GM11168 (cell line): Measurements from ENCODE around the gene ITGA3.

Experiments
- in situ Hi-C: fragments of 300-500 bp; cut with MboI; formaldehyde crosslinking; loops from one replicate; pipeline ENCODE4 v1.12.0; 2022; ENCODE audit warnings: low sequenced_read_pairs; ENCODE audit not compliant: unreplicated experiment

Gene ITGA3

GRCh38 chr17:50088952-50089825 is 33.3 kb downstream of the ITGA3 start:
- in situ Hi-C loops = no loop called here

DNA sequence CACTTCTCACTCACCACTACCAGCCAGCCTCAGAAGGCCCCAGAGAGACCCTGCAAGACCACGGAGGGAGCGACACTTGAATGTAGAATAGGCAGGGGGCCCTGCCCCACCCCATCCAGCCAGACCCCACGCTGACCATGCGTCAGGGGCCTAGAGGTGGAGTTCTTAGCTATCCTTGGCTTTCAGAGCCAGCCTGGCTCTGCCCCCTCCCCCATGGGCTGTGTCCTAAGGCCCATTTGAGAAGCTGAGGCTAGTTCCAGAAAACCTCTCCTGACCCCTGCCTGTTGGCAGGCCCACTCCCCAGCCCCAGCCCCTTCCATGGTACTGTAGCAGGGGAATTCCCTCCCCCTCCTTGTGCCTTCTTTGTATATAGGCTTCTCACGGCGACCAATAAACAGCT is 34.2 kb downstream of the ITGA3 start:
- in situ Hi-C loops = loop anchor here (5.0 kb wide), 1 partner anchor 53 kb away; no protein-coding TSS in a partner anchor

DNA sequence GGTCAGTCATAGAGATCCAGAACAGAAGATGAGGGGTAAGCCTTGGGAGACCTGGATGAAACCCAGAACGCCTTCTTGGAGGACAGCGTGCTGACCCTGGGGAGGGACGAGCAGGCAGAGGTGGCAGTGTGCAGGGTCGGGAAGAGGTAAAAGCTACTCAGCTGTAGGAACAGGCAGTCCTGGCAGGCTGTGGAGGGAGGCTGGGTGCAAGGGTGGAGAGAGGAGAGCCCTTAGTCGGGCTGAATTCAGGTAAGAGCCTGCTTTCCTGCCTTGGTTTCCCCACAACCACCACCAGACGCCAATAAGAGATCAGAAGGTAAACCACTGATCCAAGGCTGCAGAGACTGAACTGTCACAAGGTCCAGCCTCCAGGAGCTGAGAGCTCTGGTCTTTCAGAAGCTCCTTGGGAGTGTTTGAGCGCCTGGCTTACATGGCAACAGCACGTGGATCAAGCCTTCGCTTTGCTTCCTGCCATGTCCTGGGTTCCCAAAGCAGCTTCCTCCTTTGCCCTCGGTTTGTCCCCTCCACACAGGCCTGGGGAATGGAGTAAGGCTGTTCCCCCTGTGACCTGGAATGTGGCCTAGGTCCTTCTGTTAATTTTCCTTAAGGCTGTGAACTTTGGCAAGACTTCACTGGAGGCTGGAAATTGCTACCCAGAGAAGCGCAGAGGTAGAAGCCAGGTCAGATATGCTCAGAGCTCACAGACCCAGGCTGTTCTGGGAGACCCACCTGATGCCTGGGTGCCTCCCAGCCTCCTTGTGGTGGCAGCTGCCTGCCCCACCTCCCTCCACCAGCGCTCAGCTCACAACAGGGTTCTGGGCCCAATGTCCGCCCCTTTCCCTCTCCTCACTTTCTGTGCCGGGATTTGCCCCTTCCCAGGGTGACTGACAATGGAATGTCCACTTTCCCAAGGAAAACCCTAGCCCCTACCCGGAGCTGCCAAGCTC is 35.3 kb downstream of the ITGA3 start:
- in situ Hi-C loops = loop anchor here (5.0 kb wide), 1 partner anchor 54 kb away; no protein-coding TSS in a partner anchor

GRCh38 chr17:50091918-50092285 is 36.0 kb downstream of the ITGA3 start:
- in situ Hi-C loops = loop anchor here (5.0 kb wide), 1 partner anchor 55 kb away; no protein-coding TSS in a partner anchor

DNA sequence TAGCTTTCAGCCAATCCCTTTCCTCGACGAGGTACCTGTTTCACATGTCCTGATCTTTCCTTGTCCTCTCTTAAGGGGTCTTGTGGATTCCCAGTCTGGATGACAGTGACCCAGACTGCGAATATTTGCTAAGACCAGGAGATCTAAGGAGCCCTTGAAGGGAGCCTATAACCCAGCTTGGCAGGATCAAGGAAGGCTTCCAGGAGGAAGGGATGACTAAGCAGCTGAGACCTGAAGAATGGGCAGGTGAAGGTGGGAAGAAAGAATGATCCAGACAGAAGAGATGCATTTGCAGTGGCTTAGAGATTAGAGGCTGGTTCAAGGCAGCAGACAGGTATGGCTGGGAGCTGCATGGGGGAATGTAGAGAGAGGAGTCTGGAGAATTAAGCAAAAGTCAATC is 37.3 kb downstream of the ITGA3 start:
- in situ Hi-C loops = loop anchor here (5.0 kb wide), 1 partner anchor 56 kb away; no protein-coding TSS in a partner anchor

DNA sequence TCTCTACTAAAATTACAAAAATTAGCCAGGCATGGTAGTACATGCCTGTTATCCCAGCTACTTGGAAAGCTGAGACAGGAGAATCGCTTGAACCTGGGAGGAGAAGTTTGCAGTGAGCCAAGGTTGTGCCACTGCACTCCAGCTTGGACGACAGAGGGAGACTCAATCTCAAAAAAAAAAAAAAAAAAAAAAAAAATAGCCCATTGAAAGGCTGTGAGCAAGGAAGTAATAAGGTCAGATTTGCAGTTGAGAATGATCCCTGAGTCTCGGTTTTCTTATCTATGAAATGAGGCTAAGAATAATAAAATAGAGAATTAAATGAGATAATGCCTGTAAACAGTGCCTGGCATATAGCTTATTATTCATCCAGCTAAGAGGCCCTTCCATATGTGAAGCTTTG is 37.9 kb downstream of the ITGA3 start:
- in situ Hi-C loops = loop anchor here (5.0 kb wide), 1 partner anchor 57 kb away; no protein-coding TSS in a partner anchor

DNA sequence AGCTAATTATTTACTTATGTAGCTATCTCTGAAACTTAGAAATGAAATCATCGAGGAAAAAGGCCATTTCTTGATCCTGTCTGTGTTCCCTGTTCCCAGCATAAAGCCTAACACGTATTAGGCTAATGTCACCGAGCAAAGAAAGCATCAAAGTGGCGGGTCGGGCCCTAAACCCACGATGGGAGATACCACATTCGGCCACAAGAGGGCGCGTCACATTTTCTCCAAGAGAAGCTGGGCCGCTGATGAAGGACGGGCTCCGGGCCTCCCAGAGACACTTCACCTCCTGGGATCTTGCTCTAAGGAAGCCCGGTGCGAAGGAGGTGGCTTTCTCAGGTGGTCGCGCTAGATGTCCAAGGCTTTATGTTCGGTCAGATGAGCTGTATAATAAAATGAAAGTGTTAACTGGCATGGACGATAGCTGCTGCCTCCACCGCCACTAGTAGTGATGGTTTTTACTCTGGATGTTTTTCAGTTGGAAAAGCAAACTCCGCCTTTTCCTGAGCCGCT is 38.4 kb downstream of the ITGA3 start:
- in situ Hi-C loops = loop anchor here (5.0 kb wide), 1 partner anchor 57 kb away; no protein-coding TSS in a partner anchor

DNA sequence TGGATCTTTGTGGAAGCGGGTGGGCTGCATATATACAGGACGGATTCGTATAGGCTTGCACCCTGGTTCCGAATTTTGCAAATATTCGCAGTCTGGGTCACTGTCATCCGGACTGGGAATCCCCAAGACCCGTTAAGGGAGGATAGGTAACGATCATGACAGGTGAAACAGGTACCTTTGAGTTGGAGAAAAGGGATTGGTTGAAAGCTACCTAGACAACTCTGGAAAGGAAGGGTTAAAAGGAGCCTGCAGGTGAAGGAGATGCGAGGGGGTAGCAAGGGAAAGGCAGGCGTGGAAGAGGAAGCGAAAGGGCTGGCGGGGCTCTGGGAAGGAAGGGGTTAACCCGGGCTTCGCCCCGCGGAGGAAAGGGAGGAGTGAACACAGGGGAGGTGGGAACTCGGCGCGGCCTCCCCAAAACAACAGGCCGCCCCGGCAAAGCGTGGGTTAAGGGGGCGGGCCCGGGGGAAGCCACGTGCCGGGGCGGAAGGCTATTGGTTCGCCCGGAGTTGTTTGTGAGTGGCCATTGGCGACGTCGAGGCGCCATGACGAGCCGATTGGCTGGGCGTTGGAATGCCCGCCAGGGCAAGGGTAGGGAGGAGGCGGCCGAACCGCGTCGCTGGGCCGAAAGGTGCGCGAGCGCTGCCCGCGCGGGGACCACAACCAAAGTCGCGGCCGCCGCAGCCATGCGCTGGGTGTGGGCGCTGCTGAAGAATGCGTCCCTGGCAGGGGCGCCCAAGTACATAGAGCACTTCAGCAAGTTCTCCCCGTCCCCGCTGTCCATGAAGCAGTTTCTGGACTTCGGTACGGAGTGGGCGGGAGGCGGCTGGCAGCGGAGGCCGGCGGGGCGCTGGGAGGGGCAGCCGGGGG is 39.1 kb downstream of the ITGA3 start, which contains the start of gene PDK2:
TSS of gene PDK2 (plus strand) at position 599 of the 867 bp plus-strand sequence. CDS start at position 684, 85 bp downstream.
- in situ Hi-C loops = loop anchor here (5.0 kb wide), 1 partner anchor 58 kb away; no protein-coding TSS in a partner anchor

DNA sequence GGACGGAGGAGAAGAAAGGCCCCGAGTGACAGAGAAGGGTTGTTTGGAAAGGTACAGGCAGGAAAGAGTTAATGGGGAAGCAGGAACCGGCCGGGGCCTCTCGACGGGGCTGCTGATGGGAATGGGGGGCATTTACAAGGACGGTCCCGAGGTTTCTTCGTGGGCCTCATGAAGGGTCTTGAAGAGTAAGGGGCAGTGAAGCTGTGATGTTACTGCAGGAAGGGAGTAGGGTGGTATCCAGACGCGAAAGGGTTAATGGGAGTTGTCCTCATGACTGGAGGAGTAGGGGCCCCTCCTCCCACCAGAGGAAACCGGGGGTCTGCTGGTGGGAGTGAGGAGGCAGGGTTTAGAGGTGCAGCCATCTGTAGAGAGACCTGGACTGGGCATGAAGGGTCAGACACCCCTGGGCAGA is 39.7 kb downstream of the ITGA3 start:
- in situ Hi-C loops = no loop called here

DNA sequence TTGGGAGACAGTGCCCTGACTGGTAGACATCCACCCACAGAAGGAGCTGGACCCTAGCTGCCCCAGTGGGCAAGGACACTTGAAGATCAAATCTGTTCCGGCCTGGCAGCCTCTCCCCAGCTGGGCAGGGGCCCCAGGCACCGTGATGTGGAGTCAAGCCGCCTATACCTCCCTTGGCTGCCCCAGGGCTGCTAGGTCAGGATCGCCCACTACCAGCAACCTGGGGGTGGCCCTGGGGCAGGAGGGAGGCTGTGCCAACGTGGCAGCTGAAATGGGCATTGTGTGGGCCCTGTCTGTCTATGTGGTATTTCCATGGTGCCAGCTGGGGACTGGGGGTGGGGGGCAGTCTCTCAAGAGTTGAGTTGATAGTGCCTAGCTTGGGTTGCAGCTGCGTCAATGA is 40.2 kb downstream of the ITGA3 start:
- in situ Hi-C loops = no loop called here

GRCh38 chr17:50096758-50097157 is 40.8 kb downstream of the ITGA3 start:
- in situ Hi-C loops = no loop called here

DNA sequence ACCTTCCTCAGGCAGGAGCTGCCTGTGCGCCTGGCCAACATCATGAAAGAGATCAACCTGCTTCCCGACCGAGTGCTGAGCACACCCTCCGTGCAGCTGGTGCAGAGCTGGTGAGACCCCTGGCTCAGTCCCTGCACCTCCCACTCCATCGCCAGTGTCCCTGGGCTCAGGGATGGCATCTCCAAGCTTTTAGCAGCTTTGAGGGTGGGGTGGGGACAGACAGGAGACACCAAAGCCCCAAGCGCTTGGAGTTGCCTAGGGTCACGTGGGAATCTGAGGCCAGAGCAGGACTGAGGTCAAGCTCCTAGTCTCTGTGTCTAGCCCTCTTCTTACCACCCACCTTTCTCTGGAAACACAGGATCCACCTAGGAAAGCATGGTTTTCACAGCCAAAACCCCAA is 41.5 kb downstream of the ITGA3 start:
- in situ Hi-C loops = no loop called here

DNA sequence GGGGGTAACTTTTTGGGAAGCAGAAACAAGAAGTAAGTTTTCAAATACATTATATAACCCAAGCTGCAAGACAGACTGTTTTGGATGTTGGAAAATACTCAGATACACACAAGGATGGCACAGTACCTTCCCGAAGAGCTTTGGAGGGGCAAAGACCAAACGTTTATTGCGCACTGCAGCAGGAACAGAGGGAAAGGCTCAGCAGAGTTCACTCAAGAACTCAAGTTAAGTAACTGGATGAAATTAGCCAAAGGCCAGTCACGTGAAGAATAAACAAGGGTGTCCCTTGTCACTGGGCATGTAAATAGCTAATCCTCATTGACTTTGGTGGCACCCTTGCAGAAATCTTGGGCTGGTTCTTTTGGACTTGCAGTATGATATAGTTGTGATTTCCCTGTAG is 42.0 kb downstream of the ITGA3 start:
- in situ Hi-C loops = no loop called here

DNA sequence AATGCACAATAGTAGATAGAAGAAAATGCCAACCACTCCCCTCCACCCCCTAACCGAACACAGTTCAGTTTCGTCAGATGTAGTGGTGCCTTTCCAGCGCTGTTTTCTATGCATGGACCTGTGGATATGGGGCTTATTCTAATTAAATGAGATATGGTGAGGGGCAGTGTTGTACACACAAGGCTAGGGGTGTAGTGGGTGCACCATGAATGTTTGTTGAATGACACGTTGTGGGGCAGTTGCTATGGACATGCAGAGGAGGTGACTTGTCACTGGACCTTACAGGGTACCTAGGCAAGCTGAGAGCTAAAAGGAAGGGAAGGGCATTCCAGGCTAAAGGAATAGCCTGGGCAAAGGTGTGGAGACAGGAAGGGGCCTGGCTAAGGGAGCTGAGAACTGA is 42.7 kb downstream of the ITGA3 start:
- in situ Hi-C loops = no loop called here

- in situ Hi-C loops = no loop called here
Observed at GRCh38 chr17:50099003-50099402, 43.1 kb downstream of the ITGA3 start.

GRCh38 chr17:50100480-50100883 is 44.6 kb downstream of the ITGA3 start:
- in situ Hi-C loops = no loop called here

DNA sequence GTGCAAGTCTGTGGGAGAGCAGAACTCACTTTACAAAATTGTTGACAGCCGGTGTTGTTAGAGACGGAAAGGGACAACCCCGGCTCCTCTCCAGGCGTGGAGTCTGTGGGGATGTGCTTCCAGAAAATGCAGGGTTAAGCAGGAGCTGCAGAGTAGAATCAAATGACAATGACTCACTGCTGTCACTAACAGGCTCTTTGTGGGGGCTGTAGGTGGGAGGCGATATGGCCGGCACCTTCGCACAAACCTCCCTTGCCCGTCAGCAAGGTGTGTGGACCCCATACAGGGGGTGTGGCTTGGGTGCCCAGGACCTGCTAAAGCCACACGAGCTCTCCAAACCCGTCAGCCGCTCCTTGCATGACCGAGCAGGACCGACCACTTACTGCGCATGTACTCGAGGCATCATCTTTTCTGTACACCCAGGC is 45.0 kb downstream of the ITGA3 start:
- in situ Hi-C loops = no loop called here

- in situ Hi-C loops = no loop called here
Observed at GRCh38 chr17:50101346-50102163, 45.6 kb downstream of the ITGA3 start.
